ENCODE measurements around the gene ANKRD53.
"Not testable (repeated sequence)": the region's sequence is repeated elsewhere in the genome, so short reads cannot be mapped to it uniquely, and the experiment has no call there.

DNA sequence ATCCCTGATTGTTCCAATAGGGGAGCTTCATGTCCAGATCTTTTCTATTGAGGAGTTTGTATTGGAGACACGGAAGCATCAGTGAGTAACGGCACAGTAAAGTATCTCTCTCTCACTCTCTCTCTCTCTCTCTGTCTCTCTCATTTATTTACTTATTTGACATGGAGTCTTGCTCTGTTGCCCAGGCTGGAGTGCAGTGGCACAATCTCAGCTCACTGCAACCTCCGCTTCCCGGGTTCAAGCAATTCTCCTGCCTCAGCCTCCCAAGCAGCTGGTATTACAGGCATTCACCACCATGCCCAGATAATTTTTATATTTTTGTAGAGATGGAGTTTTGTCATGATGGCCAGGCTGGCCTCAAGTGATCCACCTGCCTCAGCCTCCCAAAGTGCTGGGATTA is 20.5 kb downstream of the ANKRD53 start:
- not testable (repeated sequence) for TF ChIP-seq EZH2 (IDR thresholded peaks at IDR 0.05; ENCODE audit: borderline replicate concordance)
- TF ChIP-seq, protein P1, sequence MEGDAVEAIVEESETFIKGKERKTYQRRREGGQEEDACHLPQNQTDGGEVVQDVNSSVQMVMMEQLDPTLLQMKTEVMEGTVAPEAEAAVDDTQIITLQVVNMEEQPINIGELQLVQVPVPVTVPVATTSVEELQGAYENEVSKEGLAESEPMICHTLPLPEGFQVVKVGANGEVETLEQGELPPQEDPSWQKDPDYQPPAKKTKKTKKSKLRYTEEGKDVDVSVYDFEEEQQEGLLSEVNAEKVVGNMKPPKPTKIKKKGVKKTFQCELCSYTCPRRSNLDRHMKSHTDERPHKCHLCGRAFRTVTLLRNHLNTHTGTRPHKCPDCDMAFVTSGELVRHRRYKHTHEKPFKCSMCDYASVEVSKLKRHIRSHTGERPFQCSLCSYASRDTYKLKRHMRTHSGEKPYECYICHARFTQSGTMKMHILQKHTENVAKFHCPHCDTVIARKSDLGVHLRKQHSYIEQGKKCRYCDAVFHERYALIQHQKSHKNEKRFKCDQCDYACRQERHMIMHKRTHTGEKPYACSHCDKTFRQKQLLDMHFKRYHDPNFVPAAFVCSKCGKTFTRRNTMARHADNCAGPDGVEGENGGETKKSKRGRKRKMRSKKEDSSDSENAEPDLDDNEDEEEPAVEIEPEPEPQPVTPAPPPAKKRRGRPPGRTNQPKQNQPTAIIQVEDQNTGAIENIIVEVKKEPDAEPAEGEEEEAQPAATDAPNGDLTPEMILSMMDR (IDR thresholded peaks at IDR 0.05; ENCODE audit: poor library complexity): not testable (repeated sequence)
